ENCODE data around the gene UBC.
A peak's percentile ranks its signal among the peaks of the same experiment; 100 is the strongest.
"Not testable (repeated sequence)": the region's sequence is repeated elsewhere in the genome, so short reads cannot be mapped to it uniquely, and the experiment has no call there.

The UBC gene

DNA sequence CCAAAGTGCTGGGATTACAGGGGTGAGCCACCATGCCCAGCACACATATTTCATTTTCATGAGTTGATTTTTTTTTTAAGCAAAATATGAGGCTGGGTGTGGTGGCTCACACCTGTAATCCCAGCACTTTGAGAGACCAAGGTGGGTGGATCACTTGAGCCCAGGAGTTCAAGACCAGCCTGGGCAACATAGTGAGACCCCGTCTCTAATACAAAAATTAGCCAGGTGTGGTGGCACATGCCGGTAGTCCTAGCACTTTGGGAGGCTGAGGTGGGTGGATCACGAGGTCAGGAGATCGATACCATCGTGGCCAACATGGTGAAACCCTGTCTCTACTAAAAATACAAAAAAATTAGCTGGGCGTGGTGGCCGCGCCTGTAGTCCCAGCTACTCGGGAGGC lies 17.1 kb upstream of the UBC start:
- not testable (repeated sequence) for DNase-seq (ENCODE audit: low read depth in 2 of 2)

DNA sequence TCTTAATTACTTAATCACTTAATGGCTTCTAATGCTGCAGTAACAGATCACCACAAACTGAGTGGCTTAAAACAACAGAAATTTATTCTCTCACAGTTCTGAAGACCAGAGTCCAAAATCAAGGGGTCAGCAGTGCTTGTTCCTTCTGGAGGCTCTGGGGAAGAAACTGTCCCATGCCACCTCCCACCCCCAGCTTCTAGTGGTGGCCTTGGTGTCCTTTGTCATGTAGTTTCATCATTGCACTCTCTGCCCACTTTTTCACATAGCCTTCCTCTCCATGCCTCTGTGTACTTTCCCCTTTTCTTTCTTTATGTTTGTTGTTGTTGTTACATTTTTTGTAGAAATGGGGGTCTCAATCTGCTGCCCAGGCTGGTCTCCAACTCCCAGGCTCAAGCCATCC lies 16.1 kb upstream of the UBC start:
- no peak for DNase-seq (ENCODE audit: low read depth in 2 of 2)

DNA sequence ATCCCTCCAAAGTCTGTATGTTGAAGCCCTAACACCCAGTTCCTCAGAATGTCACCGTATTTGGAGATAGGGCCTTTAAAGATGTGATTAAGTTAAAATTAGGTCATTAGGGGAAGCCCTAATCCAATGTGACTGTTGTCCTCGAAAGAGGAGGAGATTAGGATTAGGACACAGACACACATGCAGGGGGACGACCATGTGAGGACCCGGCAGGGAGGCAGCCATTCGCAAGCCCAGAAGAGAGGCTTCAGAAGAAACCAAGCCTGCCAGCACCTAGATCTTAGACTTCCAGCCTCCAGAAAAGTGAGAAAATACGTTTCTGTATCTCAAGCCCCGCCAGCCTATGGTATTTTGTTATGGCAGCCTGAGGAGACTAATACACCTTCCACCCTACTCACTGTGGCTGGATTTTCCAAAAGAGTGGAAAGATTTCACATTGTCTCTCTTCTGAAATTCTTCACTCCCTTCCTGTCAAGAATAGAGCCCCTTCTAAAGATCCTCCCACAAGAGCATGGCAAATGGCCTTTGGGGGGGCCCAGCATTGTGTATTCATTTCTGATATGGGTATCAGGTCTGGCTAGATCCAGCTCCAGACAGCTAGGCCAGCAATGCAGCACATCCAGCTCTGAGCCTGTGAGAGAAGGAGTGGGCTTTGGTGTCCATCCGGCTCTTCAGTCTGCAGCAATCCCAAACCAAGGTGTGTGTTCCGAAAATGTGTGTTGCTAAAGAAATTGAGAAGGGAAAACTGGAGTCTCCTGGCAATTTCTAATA lies 15.4 kb upstream of the UBC start:
- no peak for DNase-seq (ENCODE audit: low read depth in 2 of 2)

DNA sequence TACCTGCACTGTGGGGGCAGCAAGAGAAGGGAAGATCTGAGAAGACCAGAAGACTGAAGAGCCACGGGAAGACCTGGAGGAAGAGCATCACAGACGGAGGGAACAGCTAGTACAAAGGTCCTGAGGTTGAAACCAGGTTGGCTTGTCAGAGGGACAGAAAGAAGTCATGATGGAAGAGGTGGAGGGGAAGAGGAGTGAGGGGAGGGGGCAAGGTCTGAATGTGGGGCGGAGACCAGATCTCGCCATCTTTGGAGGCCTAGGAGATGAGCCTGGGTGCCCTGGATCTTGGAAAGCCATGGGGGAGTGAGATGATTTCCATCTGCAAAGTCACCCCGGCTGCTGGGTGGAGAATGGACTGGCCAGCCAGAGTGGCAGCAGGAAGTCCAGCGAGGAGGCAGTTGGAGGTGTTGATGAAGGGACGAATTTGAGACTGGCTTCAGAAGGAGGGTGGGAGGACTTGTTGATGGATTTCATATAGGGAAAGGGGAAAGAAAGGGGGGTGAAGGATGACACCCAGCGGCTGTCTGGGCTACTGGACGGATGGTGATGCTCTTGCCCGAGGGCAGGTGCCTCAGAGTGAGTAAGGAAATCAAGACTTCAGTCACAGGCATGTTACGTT lies 14.6 kb upstream of the UBC start:
- DNase-seq (ENCODE audit: low read depth in 2 of 2) = no peak

DNA sequence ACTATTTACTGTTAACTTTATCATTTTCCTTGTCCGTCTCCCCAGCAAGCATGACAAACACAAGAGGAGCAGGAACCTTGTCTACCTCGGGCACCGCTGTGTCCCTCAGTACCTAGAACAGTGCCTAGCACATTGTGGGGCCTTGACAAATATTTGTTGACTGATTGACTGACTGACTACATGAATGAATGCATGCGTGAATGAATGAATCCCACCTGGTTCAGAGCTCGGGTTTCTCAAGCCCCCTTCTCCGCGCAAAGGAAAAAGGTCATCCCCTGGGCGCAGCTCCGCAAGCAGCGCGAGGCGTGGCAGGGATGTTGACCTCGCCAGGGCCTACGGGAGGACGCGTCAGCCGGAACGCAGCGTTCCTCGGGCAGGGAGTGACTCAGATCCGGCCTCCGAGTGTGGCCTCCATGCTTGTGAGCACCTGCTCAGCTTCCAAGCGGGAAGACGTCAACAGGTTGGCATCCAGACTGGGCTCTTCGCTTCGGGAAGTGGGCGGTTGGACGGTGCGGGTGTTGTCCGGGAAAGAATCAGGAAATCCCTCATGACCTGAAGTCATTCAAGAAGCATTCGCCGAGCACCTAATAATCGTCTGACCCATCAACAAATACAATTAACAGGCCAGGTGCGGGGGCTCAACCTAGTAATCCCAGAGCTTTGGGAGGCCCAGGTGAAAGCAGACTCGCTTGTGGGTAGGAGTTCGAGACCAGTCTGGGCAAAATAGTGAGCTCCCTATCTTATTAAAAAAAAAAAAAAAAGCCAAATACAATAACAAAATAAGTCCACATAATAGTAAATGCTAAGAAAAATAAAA lies 13.9 kb upstream of the UBC start:
- DNase-seq (ENCODE audit: low read depth in 2 of 2) = no peak

DNA sequence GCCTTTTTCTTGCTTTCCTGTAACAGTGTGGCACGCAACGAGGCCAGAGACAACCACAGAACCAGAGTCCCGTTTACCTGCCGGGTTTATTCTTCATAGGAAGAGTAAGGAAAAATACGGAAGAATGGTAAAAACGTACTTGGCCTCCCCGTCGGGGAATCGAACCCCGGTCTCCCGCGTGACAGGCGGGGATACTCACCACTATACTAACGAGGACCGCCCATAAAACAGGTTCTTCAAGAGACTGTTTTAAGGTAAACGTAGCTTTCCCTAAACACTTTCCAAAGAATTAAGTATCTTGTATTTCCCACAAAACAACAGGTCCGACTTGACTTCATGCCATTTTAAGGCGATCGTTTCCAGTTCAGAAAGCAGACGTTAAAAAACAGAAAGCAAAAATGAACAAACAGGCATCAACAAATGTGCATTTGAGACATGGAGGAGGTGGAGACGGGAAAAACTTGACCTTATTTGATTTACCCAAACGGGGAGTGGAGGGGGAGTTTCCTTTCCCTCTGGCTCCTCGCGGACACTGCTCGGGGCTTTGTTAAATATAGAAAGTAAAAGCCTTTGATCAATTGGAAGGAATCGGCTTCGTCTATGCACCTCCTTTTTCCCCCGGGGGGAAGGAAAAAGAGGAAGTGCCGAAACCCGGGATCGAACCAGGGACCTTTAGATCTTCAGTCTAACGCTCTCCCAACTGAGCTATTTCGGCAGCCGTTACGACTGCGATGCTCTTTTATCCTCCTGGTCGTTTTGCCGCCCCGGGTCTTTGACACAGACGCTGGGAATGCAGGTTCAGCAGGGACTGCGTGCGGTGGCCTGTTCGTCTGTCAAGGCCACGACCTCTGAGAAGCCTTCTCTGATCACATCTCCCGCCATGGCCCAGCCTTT lies 13.0 kb upstream of the UBC start:
- peak; percentile 95 to 96 for DNase-seq (ENCODE audit: low read depth in 2 of 2)

DNA sequence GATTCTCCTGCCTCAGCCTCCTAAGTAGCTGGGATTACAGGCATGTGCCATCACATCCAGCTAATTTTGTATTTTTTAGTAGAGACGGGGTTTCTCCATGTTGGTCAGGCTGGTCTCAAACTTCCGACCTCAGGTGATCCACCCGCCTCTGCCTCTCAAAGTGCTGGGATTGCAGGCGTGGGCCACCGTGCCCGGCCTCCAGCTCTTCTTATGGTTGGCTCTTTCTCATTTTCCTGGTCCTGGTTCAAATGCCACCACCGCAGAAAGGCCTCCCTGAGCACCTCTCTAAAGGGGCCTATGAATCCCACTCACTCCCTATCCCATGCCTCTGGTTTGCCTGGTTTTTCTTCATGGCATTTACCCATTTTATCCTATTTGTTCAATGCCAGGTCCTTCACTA lies 11.3 kb upstream of the UBC start:
- not testable (repeated sequence) for DNase-seq (ENCODE audit: low read depth in 2 of 2)

DNA sequence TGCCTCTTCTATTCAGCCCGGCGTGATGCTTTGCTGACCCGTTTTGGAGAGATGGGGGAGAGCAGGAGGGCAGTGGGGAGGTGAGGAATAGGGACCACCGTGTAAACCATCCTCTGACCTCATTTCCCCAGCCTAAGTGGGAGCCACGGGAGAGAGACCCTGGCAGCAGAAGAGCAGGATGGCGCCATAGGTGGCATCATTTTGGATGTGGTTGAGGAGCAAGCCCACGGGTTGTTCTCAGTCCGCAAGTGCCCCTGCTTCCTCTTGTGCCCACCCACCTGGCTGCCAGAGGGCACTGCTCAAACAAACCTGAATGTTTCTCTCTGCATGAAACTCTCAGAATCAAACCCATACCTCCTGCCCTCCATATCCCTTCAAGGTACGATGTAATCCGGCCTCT lies 10.7 kb upstream of the UBC start:
- no peak for DNase-seq (ENCODE audit: low read depth in 2 of 2)

DNA sequence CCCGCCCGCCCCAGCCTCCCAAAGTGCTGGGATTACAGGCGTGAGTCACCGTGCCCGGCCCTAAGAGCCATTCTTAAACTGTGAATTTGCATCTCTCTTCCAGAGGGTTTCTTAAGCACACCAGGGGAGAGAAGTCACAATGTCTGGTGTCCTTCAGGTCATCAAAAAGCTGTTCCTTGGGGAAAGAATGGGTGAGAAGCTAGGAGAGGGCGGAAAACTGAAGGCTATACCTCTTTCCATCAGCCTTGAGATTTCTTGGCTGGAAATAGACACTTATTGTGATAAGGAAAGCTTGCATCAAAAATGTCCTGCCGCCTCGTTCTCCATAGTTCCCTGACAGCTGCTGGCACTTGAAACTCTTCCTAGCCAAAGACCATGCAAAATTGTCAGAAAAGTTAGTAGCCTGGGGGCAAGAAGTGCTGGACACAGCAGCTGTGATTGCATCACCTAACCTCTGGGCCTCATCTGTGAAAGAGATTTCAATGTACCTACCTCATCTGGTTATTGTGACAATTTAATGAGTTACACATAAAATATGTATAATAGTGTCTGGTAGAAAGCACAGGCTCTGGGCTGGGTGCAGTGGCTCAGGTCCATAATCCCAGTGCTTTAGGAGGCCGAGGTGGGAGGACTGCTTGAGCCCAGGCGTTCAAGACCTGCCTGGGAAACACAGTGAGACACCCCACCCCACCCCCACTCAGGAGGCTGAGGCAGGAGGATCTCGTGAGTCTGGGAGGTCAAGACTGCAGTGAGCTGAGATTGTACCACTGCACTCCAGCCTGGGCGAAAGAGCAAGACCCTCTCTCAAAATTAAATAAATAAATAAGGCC lies 9.7 kb upstream of the UBC start:
- no peak for DNase-seq (ENCODE audit: low read depth in 2 of 2)

DNA sequence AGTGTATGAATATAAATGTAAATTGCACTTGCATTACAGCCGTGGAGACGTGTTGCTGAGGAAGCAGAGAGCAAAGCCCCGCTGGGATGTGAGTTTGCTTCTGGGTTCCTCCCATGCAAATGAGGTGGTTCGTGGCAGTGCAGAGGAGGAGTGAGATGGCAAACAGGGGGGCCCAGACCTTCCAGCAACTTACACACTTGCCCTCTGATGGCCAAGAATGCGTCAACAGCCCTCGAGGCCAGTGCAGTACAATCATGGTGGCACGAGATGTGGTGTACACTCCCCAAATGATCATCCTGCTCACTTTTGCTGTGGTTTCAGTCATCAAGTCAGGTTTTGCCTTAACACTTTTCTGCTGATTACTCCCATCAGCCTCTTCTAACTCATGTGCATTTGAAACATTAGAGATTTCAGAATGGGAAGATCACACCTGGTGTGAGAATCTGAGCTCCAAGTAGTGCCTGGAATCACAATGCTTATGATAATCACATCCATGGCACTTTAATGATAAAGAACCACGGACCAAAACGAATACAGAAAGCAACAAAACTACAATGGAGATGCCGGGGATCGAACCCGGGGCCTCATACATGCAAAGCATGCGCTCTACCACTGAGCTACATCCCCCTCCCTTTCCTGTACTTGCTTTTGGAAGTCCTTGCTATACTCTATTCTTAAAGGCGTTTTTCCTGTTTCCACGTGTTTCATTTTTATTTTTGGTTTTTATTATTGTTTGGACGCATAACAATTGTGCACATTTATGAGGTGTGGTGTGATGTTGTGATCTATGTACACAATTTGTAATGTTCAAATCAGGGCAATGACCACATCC lies 7.0 kb upstream of the UBC start:
- peak in 1 of 2 donors; percentile 67 for DNase-seq (ENCODE audit: low read depth in 2 of 2)

DNA sequence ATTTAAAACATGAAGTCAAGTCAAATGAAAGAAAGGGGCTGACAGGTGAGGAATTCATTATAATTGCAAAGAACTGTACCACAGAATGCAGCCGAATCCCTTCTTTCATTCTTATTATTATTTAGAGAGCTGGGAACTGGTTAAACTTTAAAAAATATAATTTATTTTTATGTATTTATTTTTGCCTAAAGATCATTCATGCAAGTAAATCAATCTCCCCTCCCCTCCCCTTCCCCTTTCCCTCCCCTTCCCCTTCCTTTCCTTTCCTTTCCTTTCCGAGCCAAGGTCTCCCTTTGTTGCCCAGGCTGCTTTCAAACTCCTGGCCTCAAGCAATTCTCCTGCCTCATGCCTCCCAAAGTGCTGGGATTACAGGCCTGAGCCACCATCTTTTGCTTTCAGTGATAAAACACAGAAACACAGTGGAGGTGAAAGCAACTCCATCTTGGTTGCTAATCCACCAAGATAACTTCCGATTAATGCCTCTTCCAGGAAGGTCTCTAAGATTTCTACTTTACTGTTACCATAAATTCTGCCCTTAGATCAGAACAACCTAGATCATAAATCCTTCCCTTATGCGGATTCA lies 6.0 kb upstream of the UBC start:
- no peak for DNase-seq (ENCODE audit: low read depth in 2 of 2)

DNA sequence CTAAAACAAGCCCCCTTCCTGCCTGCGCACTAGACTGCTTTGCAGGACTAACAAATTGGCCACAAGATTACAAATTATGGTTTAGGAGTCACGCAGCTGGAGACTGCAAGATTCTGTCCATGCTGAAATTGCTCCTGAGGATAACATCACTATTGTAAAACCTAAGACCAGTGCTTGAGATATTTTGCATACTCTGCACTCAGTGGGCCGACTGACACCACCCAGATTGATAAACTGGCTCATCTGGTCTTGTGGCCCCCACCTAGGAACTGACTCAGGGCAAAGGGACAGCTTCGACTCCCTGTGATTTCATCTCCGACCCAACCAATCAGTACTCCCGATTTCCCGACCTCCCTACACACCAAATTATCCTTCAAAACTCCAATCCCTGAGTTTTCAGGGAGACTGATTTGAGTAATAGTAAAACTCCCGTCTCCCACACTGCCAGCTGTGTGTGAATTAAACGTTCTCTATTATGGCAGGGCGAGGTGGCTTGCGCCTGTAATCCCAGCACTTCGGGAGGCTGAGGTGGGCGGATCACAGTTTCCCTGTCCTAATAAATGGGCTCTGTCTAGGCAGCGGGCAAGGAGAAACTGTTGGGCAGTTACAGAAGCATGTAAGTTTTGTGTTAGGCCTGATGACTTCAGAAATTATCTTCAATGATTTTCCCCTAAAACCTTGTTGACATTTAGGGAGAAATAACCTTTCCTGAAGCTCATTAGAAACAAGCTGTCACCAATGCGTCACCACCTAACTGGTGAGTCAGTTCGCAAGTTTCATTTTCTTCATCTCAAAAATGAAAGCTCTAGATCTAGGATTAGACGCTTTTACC lies 5.3 kb upstream of the UBC start:
- DNase-seq (ENCODE audit: low read depth in 2 of 2) = no peak

DNA sequence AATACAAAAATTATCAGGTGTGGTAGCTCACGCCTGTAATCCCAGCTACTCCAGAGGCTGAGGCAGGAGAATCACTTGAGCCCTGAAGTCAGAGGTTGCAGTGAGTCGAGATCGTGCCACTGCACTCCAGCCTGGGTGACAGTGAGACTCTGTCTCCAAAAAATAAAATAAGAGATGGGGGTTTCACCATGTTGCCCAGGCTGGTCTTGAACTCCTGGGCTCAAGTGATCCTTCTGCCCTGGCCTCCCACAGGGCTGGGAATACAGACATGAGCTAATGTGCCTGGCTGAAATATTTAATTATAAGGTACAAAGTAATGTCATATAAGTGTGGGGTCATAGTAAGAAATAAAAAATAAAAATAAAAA lies 4.2 kb upstream of the UBC start:
- DNase-seq (ENCODE audit: low read depth in 2 of 2) = not testable (repeated sequence)

DNA sequence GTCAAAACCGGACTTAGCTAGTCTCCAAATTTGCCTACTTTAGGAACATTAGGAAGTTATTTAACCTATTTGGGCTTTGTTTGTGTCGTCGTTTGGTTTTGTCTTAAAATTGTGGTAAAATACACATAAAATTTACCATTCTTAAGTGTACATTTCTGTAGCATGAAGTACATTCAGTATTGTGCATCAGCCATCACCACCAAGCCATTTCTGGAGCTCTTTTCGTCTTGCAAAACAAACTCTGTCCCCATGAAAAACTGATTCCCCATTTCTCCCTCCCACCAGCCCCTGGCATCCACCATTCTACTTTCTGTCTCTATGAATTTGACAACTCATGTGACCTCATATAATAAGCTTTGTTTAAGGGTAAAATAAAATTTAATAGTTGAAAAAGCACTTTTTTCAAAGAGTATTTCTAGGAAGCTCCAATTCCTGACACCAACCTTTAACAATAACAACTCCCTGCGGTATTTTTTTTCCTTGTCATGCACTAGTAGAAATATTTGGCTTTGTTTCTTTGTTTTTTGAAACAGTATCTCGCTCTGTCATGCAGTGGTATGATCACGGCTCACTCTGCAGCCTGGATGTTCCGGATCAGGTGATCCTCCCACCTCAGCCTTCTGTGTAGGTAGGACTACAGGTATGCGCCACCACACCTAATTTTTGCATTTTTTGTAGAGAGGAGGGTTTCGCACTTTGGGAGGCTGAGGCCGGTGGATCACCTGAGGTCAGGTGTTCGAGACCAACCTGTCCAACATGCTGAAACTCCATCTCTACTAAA lies 3.6 kb upstream of the UBC start:
- no peak for DNase-seq (ENCODE audit: low read depth in 2 of 2)

DNA sequence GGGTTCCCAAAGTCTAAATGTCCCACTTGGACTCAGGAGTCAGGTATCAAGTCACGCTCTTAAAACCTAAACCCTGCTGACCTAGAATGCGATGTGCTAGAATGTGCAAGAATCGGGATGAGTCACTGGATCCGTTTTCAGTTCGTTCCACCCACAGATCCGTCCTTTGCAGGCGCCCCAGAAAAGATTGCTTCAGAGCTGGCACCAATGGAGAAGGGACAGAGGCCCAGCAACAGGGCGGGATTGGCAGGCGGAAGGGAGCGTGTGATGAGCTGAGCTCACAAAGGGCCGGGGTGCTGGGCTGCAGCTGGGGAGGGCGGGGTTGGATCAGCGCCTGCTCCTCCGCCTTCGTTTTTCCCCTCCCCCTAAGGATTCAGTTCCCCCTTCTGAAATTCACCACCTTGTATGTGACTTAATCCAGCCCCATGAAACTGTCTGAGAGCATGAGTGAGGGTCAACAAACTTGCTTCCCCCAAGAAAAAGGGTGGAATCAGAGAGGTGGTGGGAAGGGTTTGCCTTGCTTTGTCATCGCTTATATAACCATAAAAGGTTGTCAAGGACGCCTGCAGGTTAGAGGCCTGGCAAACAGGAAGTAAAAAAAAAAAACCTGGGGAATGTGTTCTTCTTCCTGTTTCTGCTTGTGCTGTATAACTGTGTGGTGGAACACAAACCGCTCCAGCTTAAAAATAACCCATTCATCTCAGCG lies 2.8 kb upstream of the UBC start:
- DNase-seq (ENCODE audit: low read depth in 2 of 2) = peak; percentile 82 to 87

DNA sequence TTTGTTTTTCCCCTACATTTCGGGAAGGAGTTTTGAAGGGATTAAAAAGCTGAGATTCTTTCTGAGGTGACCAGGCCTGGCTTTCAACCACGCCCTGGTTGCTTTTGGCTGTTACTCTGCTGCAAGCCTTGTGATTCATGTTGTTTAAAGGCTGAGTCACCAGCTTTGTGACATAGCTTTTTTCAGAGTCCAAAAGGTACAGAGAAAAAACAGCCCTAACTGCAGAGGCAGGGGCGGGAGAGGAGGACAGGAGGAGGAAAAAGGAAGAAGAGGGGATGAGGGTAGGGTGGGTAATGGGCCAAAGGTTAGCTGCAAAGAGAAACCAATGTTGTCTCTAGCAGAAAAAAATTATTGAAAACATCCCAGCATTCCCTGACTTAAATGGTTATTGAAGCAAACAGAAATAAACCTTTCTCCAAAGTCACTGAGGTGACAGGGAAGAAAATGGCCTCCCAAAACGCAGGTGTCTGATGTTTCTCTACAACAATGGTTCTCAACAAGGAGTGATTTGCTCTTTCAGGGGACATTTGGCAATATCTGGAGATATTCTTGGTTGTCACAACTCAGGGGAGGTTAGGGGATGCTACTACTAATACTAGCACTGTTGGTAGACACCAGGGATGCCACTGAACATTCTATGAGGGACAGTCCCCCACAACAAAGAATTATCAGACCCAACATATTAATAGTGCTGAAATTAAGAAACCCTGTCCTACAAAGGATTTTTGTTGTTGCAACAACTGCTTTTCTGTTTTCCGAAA lies 2.1 kb upstream of the UBC start:
- DNase-seq (ENCODE audit: low read depth in 2 of 2) = no peak
